SU-DHL-6 (cell line): ENCODE measurements around the gene AVPR1B.

Source experiments
- H2AFZ ChIP-seq: fragments of 200-600 bp; sonication (generic); 2 replicates; pipeline ENCODE4 v1.6.1; 2014; ENCODE audit warnings: low read depth, mild to moderate bottlenecking, moderate library complexity, mixed read lengths, antibody characterized with exemption, low read length; ENCODE audit not compliant: severe bottlenecking
- H3F3A ChIP-seq: fragments of 200-600 bp; shearing (Covaris generic); 2 replicates; pipeline ENCODE4 v1.6.0; 2016; ENCODE audit warnings: antibody characterized with exemption, mild to moderate bottlenecking; ENCODE audit not compliant: insufficient read depth
- H3K27ac ChIP-seq: fragments of 200-600 bp; sonication (generic); 2 replicates; pipeline ENCODE4 v1.5.1; 2016; ENCODE audit warnings: low read depth, mild to moderate bottlenecking, low read length, moderate library complexity, mixed read lengths
- H3K27me3 ChIP-seq: fragments of 200-600 bp; sonication (generic), shearing (Covaris generic); 2 replicates; pipeline ENCODE4 v1.6.0; 2014; ENCODE audit warnings: mild to moderate bottlenecking, low read length
- H3K36me3 ChIP-seq: fragments of 200-600 bp; sonication (generic); 2 replicates; pipeline ENCODE4 v1.6.1; 2014; ENCODE audit warnings: mild to moderate bottlenecking, low read length, mixed read lengths
- H3K4me2 ChIP-seq: fragments of 300-600, 200-600 bp; shearing (Covaris generic), sonication (generic); 2 replicates; pipeline ENCODE4 v1.6.0; 2014; ENCODE audit warnings: low read length, low read depth, mild to moderate bottlenecking; ENCODE audit not compliant: poor library complexity, severe bottlenecking
- H3K4me3 ChIP-seq: fragments of 200-600 bp; sonication (generic); 2 replicates; pipeline ENCODE4 v1.5.1; 2014; ENCODE audit warnings: antibody characterized with exemption, low read length, mild to moderate bottlenecking, mixed read lengths; ENCODE audit not compliant: insufficient read depth, poor library complexity, severe bottlenecking
- H3K79me2 ChIP-seq: fragments of 200-600 bp; sonication (generic); 2 replicates; pipeline ENCODE4 v1.6.1; 2014; ENCODE audit warnings: mild to moderate bottlenecking, low read length, moderate library complexity; ENCODE audit not compliant: insufficient read depth
- H3K9ac ChIP-seq: fragments of 200-600 bp; sonication (generic); 2 replicates; pipeline ENCODE4 v1.7.0; 2014; ENCODE audit warnings: mild to moderate bottlenecking, low read length
- H3K9me2 ChIP-seq: fragments of 200-600 bp; sonication (generic); replicated peaks from 2 replicates; pipeline ENCODE4 v1.6.1; 2014; ENCODE audit warnings: low read length; ENCODE audit not compliant: insufficient read depth
- H3K9me3 ChIP-seq: fragments of 200-600 bp; sonication (generic); 2 replicates; pipeline ENCODE4 v1.6.1; 2014; ENCODE audit warnings: low read length, mixed read lengths; ENCODE audit not compliant: insufficient read depth
- H4K20me1 ChIP-seq: fragments of 200-600 bp; sonication (generic); 2 replicates; pipeline ENCODE4 v1.6.1; 2014; ENCODE audit warnings: low read depth, mild to moderate bottlenecking, antibody characterized with exemption, low read length, moderate library complexity, mixed read lengths
- EZH2phosphoT487 ChIP-seq: fragments of 200-600 bp; sonication (generic), shearing (Covaris generic); conservative IDR thresholded peaks from 2 replicates; pipeline ENCODE4 v1.6.1; 2018; ENCODE audit warnings: mild to moderate bottlenecking, antibody characterized with exemption, low read length, moderate library complexity, mixed read lengths
- TF ChIP-seq, protein P1 (sequence below): fragments of 200-600 bp; sonication (generic); IDR thresholded peaks from one replicate; pipeline ENCODE4 v1.5.1; 2017; ENCODE audit warnings: antibody characterized with exemption, mild to moderate bottlenecking, low read length, moderate library complexity; ENCODE audit not compliant: insufficient read depth, poor library complexity, severe bottlenecking

The AVPR1B gene

GRCh38 chr1:206131037-206131436 lies 13.8 kb upstream of the AVPR1B start:
- Histone ChIP-seq H3K4me3 (no peak overlapping the region), H3K79me2 (no peaks in the 10 kb centered on the region), H3K27me3 (no peaks in the 10 kb centered on the region), H3K4me2 (no peak overlapping the region), H3K27ac (no peak overlapping the region), H3K9me3 (no peaks in the 10 kb centered on the region), H3K9me2 (no peaks in the 10 kb centered on the region), H2AFZ (no peak overlapping the region), H3K9ac (no peak overlapping the region), H4K20me1 (no peaks in the 10 kb centered on the region), H3K36me3 (no peaks in the 10 kb centered on the region), H3F3A (no peaks in the 10 kb centered on the region)
- TF ChIP-seq, protein P1, sequence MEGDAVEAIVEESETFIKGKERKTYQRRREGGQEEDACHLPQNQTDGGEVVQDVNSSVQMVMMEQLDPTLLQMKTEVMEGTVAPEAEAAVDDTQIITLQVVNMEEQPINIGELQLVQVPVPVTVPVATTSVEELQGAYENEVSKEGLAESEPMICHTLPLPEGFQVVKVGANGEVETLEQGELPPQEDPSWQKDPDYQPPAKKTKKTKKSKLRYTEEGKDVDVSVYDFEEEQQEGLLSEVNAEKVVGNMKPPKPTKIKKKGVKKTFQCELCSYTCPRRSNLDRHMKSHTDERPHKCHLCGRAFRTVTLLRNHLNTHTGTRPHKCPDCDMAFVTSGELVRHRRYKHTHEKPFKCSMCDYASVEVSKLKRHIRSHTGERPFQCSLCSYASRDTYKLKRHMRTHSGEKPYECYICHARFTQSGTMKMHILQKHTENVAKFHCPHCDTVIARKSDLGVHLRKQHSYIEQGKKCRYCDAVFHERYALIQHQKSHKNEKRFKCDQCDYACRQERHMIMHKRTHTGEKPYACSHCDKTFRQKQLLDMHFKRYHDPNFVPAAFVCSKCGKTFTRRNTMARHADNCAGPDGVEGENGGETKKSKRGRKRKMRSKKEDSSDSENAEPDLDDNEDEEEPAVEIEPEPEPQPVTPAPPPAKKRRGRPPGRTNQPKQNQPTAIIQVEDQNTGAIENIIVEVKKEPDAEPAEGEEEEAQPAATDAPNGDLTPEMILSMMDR: no peak
- no peak for TF ChIP-seq EZH2phosphoT487

GRCh38 chr1:206128196-206128595 lies 11.0 kb upstream of the AVPR1B start:
- Histone ChIP-seq H3K4me3 (no peak overlapping the region), H4K20me1 (no peaks in the 10 kb centered on the region), H3K27ac (no peak overlapping the region), H3K79me2 (no peaks in the 10 kb centered on the region), H3K9ac (no peak overlapping the region), H3K9me3 (no peaks in the 10 kb centered on the region), H3K4me2 (no peak overlapping the region), H3F3A (no peaks in the 10 kb centered on the region), H2AFZ (no peak overlapping the region), H3K36me3 (no peaks in the 10 kb centered on the region), H3K9me2 (no peaks in the 10 kb centered on the region), H3K27me3 (no peaks in the 10 kb centered on the region)
- TF ChIP-seq, protein P1: no peak

GRCh38 chr1:206127336-206127735 lies 10.1 kb upstream of the AVPR1B start:
- Histone ChIP-seq H3K27me3 (no peaks in the 10 kb centered on the region), H3K4me3 (no peak overlapping the region), H3K9me2 (no peaks in the 10 kb centered on the region), H3K79me2 (no peaks in the 10 kb centered on the region), H3K9me3 (no peaks in the 10 kb centered on the region), H3K4me2 (no peak overlapping the region), H3K27ac (no peak overlapping the region), H2AFZ (no peak overlapping the region), H3K9ac (no peak overlapping the region), H3K36me3 (no peaks in the 10 kb centered on the region), H3F3A (no peaks in the 10 kb centered on the region), H4K20me1 (no peaks in the 10 kb centered on the region)
- TF ChIP-seq EZH2phosphoT487: no peak

DNA sequence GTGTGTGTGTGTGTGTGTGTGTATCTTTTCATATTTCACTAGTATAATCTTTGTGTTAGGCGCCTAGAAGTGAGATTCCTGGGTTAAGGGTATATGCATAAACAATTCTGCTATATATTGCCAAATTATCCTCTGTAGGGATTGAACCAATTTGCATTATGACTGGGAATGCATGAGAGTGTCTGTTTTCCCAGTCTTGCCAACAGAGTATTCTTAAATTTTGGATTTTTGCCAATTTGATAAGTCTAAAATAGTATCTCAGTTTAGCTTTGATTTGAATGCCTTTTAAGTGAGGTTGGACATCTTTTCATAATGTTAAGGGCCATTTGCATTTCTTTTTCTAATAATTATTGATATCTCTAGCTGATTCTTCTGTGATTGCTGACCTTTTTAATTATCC lies 8.2 kb upstream of the AVPR1B start:
- H3K36me3 ChIP-seq: 0 out of 2 replicates have a peak, but pooled peaks cover 3% of the 10 kb centered on the region
- no peaks in the 10 kb centered on the region for H3K9me2 ChIP-seq
- no peaks in the 10 kb centered on the region for H3K27me3 ChIP-seq
- no peak overlapping the region for H2AFZ ChIP-seq
- H3F3A ChIP-seq: no peaks in the 10 kb centered on the region
- no peak overlapping the region for H3K4me3 ChIP-seq
- H3K27ac ChIP-seq: no peak overlapping the region
- H3K79me2 ChIP-seq: no peaks in the 10 kb centered on the region
- H3K9me3 ChIP-seq: no peaks in the 10 kb centered on the region
- TF ChIP-seq EZH2phosphoT487: no peak
- TF ChIP-seq, protein P1: no peak
- no peak overlapping the region for H3K4me2 ChIP-seq
- no peaks in the 10 kb centered on the region for H4K20me1 ChIP-seq
- no peak overlapping the region for H3K9ac ChIP-seq
